GM12875 (cell line): ENCODE results near the gene KLHL21.
A peak's percentile ranks its signal among the peaks of the same experiment; 100 is the strongest.

Source experiments
- H3K4me3 ChIP-seq: one replicate; pipeline ENCODE4 v1.5.1; 2011; ENCODE audit warnings: low read depth, low read length, control low read depth
- CTCF ChIP-seq: IDR thresholded peaks from 2 replicates; pipeline ENCODE4 v1.5.1; 2011; ENCODE audit warnings: low read depth, mild to moderate bottlenecking, control low read depth, inconsistent platforms, low read length, moderate library complexity, borderline replicate concordance; ENCODE audit not compliant: insufficient read depth

Gene KLHL21

DNA sequence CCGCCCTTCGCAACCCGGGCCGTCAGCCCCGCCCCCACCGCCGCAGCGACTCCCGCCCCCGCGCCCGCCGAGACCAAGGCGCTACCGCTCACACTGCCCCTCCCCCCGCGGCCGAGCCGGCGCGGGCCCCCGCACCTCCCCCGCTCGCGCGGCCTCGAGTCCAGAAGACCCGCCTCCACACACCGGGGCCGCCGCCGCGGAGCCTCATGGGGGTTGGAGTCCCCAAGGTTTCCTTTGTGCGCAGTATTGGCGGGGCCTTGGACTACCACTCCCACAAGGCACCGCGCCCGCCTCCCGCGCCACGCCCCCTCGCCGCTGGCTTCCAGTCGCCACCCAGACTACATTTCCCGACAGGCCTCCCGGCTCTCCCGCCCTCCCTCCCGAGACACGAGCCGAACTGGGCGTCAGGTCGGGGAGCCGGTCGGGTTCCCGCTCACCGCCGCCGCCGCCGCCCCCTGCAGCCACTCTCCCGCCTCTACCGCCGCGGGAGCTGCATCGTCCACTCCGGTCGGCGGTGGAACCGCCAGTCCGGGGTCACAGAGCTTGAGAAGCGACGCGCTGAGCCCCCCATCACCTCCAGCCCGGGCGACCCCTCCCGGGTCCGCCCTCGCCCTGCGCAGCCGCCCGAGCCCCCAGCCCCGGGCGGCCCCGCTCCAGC lies 10.8 kb upstream of the KLHL21 start, which contains the start of gene PHF13:
PHF13 (plus strand) TSS at position 371 of the 658 bp plus-strand sequence. CDS start 336 bp downstream, outside the sequence.
- peak within 1 kb of the TSS; percentile 94 for H3K4me3 ChIP-seq
- TF ChIP-seq CTCF, result no peak

GRCh38 chr1:6612641-6613360 lies 10.1 kb upstream of the KLHL21 start:
- TF ChIP-seq CTCF, result no peak
- peak overlapping the region; percentile 73 for H3K4me3 ChIP-seq

DNA sequence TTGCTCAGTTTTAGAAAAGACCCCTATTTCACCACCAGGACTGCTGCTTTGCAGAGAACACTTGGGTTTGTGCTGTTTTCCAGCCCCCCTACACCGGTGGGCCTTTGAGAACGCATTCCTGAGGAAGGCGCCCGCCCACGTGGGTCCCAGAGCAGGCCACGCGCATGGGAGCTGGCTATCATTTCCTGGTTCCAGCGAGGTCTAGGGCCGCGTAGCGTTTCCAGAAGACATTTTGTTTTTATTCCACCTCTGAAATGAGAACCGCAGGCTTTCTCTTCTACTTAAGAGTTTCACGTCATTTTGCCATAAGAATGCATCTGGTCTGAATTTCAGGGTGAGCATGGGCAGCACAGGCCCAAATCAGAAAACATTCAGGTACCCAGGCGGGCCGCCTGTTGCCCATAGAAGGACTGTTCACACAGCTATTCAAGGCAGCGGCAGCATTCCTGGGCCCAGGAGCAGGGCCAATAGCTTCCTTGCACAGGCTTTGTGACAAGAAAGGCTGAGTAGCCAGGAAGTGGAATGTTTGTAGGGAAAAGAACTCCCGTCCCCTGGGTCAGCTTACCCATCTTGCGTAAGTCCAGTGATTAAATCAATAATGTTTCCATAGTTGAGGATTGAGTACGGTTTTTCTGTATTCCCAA lies 1.4 kb upstream of the KLHL21 start:
- H3K4me3 ChIP-seq, result peak overlapping the region; percentile 93

GRCh38 chr1:6603238-6603914 lies 707 bp upstream of the KLHL21 start:
- no peak for TF ChIP-seq CTCF
- peak overlapping the region; percentile 93 for H3K4me3 ChIP-seq

More for the DNA sequence above, 1.4 kb upstream of the KLHL21 start:
- TF ChIP-seq CTCF, result no peak

DNA sequence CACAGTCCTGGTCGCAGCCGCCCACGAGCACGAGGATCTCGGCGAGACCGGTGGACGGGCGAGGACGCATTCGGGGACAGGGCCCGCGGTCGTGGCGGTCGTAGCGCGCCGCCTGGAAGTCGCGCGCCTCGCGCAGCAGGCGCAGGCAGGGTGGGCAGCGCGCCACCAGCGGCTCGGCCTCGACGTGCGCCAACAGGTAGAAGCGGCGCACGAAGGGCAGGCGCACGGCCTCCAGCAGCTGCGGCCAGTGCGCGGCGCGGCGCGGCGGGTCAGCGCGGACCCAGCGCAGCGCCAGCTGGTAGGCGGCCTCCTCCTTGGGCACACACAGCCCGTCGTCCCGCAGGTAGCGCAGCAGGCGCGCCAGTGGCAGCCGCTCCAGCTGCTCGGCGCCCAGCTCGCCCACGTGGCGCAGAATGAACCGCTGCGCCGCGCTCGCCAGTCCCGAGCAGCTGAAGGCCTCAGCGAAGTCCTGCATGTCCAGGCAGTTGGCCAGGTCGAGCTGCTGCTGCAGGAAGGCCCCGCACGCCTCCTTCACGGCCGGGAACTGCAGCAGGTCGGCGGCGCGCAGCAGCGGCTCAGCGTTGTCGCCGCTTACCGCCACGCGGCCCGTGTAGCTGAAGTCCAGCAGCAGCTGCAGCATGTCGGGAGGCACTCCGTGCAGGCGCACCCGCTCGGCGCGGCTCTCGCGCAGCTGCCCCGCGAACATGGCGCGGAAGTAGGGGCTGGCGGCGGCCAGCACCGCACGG lies 573 bp downstream of the KLHL21 start:
- H3K4me3 ChIP-seq, result peak overlapping the region; percentile 93
- no peak for TF ChIP-seq CTCF

DNA sequence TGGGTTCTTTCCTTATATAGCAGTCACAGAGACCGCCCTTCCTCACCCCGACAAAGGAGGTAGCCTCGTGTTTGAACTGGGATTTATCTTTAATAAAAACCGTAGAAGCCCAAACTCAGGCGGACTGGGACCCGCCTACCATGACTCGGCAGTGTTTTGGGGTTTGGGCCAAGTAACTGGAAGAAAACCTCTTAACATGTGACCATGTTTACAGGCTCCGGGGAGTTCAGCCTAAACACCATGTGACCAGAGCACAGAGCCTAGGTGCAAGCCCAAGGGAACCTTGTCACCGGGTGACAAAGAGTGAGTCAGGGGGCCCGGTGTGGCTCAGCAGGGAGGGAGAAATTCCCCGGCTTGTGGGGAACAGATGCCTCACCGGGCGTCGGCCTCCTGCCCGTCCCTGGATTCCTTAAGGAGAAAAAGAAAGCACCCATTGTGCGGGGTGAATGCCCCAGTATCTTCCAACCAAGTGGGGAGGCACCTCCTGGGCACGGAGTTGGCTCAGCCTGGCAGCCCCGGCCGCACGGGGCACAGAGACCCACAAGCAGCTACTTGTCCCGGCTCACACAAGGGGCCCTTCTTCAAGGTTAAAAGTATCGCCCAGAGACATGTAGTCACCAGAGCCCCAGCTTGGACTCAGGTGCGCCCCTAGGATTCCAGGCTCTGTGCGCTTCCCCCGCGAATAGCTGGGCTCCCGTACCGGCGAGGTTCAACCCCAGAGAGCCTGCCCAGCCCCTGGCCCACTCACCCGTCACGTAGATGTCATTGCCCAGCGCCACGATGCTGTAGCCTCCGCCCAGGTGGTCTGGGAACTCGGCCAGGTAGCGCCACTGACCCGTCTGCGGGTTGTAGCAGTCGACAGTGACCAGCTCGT lies 1.4 kb downstream of the KLHL21 start:
- no peak for TF ChIP-seq CTCF
- H3K4me3 ChIP-seq, result peak overlapping the region; percentile 93
